ENCODE results near the gene NMBR. TPM values are rescaled to one million over a fixed set of nuclear protein-coding genes. Genes with fewer than 3 reads are reported as not detected.

Gene NMBR
- total RNA-seq, 1 donor from 2014 or later = not detected

GRCh38 chr6:142174703-142175102, 27.8 kb upstream of the NMBR start:
- ATAC-seq = no peak
- Histone ChIP-seq H3K4me1 (no peaks in the 10 kb centered on the region), H3K27me3 (no peaks in the 10 kb centered on the region), H3K36me3 (peaks cover 55% of the 10 kb centered on the region), H3K4me3 (no peak overlapping the region), H3K27ac (no peak overlapping the region), H3K9me3 (no peaks in the 10 kb centered on the region)
- TF ChIP-seq CTCF (IDR thresholded peaks at IDR 0.05) = no peak
- intact Hi-C loops (cut with DNase I) = no loop called here
- DNase-seq = no peak

- H3K4me3 ChIP-seq = no peak overlapping the region
- no peak overlapping the region for H3K27ac ChIP-seq
- no peaks in the 10 kb centered on the region for H3K27me3 ChIP-seq
- peaks cover 63% of the 10 kb centered on the region for H3K36me3 ChIP-seq
- no peaks in the 10 kb centered on the region for H3K9me3 ChIP-seq
- TF ChIP-seq CTCF (IDR thresholded peaks at IDR 0.05) = no peak
- ATAC-seq (no peak), DNase-seq (no peak)
- intact Hi-C loops (cut with DNase I) = no loop called here
- no peaks in the 10 kb centered on the region for H3K4me1 ChIP-seq
Measured at GRCh38 chr6:142173980-142174379, 27.1 kb upstream of the NMBR start.

GRCh38 chr6:142172758-142173157, 25.8 kb upstream of the NMBR start:
- H3K27ac ChIP-seq = no peak overlapping the region
- no peaks in the 10 kb centered on the region for H3K4me1 ChIP-seq
- DNase-seq (no peak), ATAC-seq (no peak)
- no peaks in the 10 kb centered on the region for H3K27me3 ChIP-seq
- intact Hi-C loops (cut with DNase I) = no loop called here
- H3K9me3 ChIP-seq = no peaks in the 10 kb centered on the region
- no peak for TF ChIP-seq CTCF (IDR thresholded peaks at IDR 0.05)
- H3K4me3 ChIP-seq = no peak overlapping the region
- peaks cover 72% of the 10 kb centered on the region for H3K36me3 ChIP-seq

- Histone ChIP-seq H3K4me3 (no peak overlapping the region), H3K9me3 (no peaks in the 10 kb centered on the region), H3K27me3 (no peaks in the 10 kb centered on the region), H3K27ac (no peak overlapping the region), H3K36me3 (peaks cover 86% of the 10 kb centered on the region), H3K4me1 (no peaks in the 10 kb centered on the region)
- no peak for TF ChIP-seq CTCF (IDR thresholded peaks at IDR 0.05)
- DNase-seq (no peak), ATAC-seq (no peak)
- intact Hi-C loops (cut with DNase I) = no loop called here
Measured at GRCh38 chr6:142171351-142171750, 24.4 kb upstream of the NMBR start.

- ATAC-seq (no peak), DNase-seq (no peak)
- H3K9me3 ChIP-seq = no peaks in the 10 kb centered on the region
- intact Hi-C loops (cut with DNase I) = no loop called here
- no peaks in the 10 kb centered on the region for H3K27me3 ChIP-seq
- H3K4me1 ChIP-seq = no peaks in the 10 kb centered on the region
- no peak overlapping the region for H3K4me3 ChIP-seq
- H3K27ac ChIP-seq = no peak overlapping the region
- no peak for TF ChIP-seq CTCF (IDR thresholded peaks at IDR 0.05)
- peaks cover 62% of the 10 kb centered on the region for H3K36me3 ChIP-seq
Measured at GRCh38 chr6:142167486-142167885, 20.6 kb upstream of the NMBR start.

- intact Hi-C loops (cut with DNase I) = no loop called here
- H3K36me3 ChIP-seq = peaks cover 58% of the 10 kb centered on the region
- no peak overlapping the region for H3K27ac ChIP-seq
- ATAC-seq (no peak), DNase-seq (no peak)
- no peaks in the 10 kb centered on the region for H3K4me1 ChIP-seq
- H3K9me3 ChIP-seq = no peaks in the 10 kb centered on the region
- H3K27me3 ChIP-seq = no peaks in the 10 kb centered on the region
- no peak for TF ChIP-seq CTCF (IDR thresholded peaks at IDR 0.05)
- H3K4me3 ChIP-seq = no peak overlapping the region
Measured at GRCh38 chr6:142167071-142167470, 20.1 kb upstream of the NMBR start.
